ENCODE results near the gene GFRA3. TPM values are rescaled to one million over a fixed set of nuclear protein-coding genes. Genes with fewer than 3 reads are reported as not detected.
"Not testable (repeated sequence)": the region's sequence is repeated elsewhere in the genome, so short reads cannot be mapped to it uniquely, and the experiment has no call there.

The GFRA3 gene, protein sequence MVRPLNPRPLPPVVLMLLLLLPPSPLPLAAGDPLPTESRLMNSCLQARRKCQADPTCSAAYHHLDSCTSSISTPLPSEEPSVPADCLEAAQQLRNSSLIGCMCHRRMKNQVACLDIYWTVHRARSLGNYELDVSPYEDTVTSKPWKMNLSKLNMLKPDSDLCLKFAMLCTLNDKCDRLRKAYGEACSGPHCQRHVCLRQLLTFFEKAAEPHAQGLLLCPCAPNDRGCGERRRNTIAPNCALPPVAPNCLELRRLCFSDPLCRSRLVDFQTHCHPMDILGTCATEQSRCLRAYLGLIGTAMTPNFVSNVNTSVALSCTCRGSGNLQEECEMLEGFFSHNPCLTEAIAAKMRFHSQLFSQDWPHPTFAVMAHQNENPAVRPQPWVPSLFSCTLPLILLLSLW
- total RNA-seq (2014; rRNA removed; shearing (Covaris generic)): not detected in 2 replicates

DNA sequence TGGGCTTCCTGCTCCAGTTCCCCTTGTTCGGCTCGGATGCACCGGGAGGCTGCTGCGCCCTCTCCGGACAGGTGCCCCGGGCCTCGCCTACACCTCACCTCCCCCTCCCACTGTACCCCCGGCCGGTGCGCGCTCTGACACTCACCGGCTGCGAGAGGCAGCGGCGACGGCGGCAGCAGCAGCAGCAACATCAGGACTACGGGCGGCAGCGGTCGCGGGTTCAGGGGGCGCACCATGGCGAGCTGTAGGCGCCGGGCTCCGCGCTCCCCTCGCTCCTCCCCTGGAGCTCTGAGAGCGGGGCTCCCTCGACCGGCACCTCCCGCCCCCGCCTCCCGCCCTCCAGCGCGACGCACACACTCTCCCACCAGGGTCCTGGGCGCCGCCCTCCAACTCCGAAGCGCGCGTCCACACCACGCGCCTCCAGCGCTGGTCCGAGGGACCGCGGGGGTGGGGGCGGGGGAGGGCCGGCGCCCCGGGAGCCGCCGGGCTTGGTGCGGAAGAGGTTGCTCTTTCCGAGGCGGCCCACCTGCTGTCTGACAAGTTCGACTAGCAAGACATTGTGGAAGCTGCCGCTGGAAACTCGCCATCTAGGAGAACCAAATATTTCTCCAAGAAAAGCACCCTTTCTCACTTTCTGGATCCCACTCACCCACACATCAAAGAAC lies at the start of gene GFRA3:
TSS of gene GFRA3 (minus strand) at position 433 of the 665 bp plus-strand sequence. CDS start at position 236, 197 bp downstream.
- DNase-seq (ENCODE audit: low spot score): no peak

DNA sequence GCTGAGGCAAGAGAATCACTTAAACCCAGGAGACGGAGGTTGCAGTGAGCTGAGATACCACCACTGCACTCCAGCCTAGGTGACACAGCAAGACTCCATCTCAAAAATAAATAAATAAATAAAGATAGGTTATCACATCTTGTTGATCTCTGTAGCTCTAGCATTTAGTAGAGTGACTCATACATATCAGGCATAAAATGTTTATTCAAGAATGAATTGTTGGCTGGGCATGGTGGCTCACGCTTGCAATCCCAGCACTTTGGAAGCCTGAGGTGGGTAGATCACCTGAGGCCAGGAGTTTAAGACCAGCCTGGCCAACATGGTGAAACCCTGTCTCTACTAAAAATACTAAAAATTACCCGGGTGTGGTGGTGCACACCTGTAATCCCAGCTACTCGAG lies 43.8 kb upstream of the GFRA3 start:
- not testable (repeated sequence) for DNase-seq (ENCODE audit: low spot score)

DNA sequence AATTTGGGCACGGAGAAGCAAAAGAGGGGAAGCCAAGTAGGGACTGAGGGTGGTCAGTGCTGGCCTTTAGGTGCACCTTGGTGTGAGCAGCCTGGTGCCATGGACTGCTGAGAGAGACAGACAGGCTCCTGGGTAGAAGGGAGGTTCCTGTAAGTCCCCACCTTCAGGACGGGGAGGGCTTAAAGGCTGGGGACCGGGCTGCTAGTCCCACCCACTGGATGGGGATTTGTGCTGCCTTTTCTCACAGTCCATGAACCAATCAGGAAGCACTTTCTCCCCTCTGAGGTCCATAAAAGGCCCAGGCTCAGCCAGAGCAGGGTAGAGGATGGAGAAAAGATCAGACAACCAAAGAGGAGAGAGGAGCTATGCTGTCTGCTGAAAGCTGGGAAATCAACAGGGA lies 41.9 kb upstream of the GFRA3 start:
- no peak for DNase-seq (ENCODE audit: low spot score)

DNA sequence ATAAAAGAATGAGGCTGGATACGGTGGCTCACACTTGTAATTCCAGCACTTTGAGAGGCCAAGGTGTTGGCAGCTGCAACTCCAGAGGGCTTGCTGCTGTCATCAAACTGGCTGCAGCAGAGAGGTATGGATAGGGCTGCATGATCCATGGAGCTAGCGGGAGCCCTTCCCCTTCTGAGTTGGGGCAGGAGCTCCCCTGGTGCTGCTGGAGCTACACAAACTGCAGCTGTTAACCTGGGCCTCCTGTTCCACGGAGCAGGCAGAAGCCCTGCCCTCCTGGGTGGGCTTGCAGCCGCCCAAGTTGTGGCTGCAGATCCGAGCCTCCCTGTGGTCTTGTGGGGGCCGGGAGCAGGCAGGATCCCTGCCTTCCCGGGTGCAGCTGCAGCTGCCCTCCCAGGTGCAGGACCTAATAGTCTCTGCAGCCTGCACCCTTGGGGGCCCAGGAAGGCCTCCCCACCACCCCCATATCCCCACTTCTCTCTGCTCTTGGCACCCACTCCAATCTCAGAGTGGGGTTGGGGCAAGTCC lies 41.4 kb upstream of the GFRA3 start:
- no peak for DNase-seq (ENCODE audit: low spot score)

DNA sequence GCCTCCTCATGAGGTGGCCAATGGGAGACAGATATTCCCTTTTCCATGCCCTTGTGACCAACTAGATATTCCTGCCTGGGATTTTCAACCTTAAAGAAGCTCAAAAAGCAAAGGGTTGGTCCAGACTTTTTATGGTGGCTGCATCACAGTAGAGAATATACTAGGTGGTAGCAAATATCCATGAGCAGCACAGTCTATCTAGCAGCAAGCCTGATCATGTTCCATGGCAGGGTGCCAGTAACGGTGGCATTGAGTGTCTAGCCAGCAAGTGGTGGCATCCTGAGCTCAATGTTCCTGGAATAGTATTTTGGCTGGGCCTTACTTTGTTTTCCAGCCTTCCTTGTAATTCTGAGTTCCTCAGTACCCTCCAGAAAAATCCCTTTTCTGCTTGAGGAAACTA lies 31.4 kb upstream of the GFRA3 start:
- DNase-seq (ENCODE audit: low spot score): no peak

DNA sequence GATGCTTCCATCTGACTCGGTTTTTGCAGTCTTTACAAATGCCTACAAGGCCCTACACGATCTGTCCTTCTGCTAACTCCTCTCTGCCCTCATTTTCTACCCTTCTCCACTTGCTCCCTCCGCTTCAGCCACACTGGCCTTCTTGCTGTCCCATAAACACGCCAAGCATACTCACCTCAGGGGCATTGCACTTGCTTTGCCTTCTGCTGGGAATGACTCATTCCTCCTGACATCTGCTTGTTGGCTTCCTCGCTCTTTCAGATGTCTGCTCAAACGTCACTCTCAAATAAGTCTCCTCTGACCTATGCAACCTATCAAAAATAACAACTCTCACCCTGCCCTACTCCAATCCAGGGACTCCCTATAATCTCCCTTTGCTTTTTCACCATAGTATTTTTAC lies 29.0 kb upstream of the GFRA3 start:
- DNase-seq (ENCODE audit: low spot score): no peak

DNA sequence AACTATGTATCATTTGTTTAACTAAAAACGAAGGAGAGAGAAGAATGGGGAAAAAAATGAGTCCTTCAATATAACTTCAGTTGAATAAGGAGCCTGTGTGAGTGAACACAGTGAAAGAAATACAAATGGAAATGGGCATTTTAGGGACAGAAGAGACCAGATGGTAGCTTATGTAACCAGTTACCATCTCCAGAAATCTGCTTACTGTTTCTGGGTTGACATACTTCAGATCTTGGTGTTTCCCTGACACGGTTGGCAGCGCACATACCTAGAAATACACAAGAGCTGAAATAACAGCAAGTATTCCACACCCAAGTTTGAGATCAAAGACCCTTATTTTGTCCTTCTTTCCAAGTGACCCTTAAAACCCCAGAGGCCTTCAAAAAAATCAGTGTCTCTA lies 14.9 kb upstream of the GFRA3 start:
- DNase-seq (ENCODE audit: low spot score): no peak

DNA sequence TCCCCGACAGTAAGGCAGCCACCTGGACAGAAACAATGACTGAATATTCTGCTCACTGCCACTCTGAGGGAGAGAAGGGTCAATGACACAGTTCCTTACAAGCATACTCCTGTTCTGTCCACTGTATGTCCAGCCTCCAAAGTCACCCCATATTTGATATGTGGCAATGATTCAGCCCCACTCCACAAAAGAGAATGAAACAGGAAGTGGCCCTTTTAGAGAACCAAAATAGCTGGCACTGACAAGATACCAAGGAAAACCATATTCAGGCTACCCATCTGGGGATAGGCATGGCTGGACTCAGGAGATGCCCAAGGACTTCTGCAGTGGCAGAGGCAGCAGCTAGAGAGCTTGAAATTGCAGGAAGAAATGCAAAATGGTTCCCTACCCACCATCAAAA lies 12.8 kb upstream of the GFRA3 start:
- no peak for DNase-seq (ENCODE audit: low spot score)

DNA sequence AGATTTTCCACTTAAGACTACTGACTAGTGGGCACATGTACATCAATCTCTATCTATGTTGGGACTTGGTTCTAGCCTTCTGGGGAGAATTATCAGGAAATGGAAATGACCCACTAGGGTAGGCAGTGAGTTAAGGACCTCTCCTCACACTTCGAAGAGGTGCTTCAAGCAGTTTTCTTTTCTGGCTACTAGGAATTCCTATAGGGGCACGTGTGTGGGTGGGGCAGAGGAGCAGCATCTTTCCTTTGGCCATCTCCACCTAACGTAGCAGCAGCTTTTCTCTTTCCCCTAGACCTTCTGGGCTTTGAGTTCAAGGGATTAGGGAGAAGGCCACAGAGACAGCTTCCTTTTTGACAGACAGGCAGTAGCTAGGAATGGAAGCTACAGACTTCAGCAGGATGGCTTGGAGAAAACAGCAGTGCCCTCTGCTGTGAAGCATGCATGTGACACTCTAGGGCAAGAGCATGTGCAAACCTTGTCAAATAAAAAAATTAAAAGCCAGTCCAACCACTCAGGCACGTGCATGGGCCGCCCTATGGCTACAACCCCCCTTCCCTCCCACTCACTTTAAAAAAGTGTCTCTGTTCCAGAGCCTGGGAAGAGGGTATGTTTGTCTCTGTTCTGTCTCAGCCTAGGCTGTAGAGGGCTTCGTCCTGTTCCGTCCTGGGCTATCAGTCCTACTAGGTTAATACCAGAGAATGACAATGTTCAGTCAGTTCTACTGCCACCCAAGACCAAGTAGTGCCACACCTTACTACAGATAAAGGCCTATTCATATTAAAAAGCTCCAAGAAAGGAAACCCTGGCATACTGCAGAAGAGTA lies 8.7 kb upstream of the GFRA3 start:
- DNase-seq (ENCODE audit: low spot score): peak; percentile 43

DNA sequence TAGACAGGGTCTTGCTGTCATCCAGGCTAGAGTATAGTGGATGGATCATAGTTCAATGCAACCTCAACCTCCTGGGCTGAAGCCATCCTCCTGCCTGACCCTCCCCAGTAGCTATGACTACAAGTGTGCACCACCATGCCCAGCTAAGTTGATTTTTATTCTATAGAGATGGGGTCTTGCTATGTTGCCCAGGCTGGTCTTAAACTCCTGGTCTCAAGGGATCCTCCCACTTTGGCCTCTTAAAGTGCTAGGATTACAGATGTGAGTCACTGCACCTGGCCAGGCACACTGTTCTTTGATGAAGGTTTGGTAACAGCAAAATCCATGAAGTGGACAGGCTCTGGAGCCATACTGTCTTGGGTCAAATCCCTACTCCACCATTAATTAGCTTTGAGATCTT lies 6.5 kb upstream of the GFRA3 start:
- DNase-seq (ENCODE audit: low spot score): no peak

DNA sequence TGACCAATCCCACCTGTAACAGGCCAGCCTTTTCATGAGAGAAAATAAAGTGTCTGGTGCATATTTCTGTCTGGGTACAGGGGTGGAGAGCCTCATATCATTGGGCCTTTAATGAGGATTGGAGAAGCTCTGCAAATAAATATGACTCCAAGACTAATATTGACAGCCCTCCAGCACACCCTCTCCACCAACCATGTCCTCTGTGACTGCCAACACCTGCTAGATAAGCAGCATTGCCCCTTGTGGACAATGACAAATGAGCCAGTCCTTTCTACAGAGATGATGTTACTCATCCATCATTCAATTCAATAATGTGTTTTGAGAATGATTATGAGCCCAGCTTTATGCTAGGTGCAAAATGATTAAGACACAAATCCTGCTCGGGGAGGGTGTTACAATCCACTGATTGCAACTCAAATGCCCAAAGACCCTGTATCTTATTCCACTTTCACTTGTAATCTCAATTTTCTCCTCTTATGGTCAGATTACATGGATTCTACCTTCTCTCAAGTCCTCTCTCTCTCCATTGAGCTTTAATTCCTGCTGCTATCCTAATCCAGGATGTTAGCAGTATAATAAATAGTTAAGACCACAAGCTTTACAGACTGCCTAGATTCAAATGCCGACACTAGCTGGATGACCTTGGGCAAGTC lies 2.1 kb upstream of the GFRA3 start:
- DNase-seq (ENCODE audit: low spot score): no peak

DNA sequence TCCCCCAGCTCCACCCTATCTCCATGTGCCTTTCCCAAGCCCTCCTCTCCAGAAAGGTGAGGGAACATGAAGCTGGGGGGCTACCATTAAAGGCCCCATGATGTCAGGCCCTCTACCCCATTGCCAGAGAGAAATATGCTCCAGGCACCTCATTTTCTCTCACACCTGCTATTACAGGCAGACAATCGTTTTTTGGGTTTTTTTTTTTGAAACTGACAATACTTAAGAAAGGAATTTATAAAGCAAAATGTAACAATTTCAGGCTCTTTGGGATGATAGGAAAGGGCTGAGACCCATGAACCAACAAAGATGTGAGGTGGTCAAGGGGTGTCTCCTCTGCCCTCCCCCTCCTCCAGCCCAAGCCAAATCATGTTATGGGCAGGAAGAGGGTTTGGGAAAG lies 1.5 kb upstream of the GFRA3 start:
- DNase-seq (ENCODE audit: low spot score): no peak

DNA sequence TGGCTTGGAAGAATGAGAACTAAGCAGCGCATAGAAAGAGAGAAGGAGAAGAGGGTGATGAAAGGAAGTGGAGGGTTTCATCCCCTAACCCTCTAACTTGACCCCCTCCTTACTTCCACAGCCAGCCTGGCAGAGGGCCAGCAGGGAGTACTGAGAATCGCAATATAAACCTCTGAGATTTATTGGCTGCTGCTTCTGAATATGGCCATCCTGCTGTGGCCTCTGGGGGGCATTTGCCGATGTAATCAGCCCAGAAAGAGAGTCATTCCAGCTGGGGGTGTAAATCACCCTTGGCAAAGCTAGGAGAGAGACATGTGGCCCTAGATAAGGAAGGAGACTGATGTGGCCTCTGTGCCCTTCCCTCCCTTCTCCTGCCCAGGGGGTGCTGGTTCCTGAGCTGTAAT lies 960 bp upstream of the GFRA3 start:
- no peak for DNase-seq (ENCODE audit: low spot score)

DNA sequence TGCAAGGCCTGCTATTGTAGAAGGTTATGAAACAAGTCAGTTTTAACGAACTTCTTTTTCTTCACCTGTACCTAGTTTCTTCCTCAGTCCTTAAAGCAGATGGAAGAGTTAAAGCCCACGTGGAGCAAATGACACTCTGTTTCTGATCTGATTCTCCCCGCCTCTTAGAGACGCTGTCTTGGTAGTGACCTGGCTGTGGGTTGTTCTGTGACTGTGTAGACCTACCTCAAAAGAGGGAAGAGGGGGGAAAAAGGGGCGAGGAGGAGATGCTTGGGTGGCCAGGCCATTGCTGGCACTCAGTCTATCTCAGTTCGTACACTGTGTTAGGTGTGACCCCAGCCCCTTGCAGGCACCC lies 610 bp downstream of the GFRA3 start:
- no peak for DNase-seq (ENCODE audit: low spot score)

DNA sequence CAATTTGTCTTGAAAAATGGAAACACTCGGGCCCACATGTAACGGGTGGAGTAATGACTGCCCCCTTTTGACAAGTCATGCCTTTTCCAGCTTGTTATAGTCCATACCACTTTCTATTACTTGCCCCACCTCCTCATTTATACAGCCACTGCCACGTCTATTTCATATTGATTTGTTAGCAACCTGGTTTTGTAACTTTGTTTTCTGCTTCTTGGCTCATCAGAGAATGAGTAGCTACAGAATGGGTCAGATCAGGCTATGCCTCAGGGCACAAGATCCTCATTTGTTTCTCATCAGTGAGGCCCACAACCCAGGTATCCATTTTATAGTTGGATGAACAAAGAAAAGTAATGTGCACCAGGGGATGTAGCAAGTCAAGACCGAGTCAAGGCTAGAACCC lies 1.7 kb downstream of the GFRA3 start:
- DNase-seq (ENCODE audit: low spot score): no peak

DNA sequence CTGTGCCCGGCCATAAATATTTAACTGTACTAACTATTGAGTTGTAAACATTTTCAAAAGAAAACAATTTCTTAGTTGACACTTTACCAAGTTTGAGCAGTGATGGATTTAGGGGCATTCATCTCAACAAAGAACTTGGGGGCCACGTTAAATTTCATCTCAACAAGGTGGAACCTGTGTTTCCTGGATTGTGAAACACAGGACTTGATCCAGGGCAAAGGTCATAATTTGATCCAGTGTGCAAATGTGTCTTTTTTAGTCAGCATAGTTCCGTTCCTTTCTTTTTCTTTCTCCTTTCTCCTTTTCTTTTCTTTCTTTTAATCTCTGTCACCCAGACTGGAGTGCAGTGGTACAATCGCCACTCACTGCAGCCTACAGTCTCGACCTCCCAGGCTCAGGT lies 3.1 kb downstream of the GFRA3 start:
- no peak for DNase-seq (ENCODE audit: low spot score)

DNA sequence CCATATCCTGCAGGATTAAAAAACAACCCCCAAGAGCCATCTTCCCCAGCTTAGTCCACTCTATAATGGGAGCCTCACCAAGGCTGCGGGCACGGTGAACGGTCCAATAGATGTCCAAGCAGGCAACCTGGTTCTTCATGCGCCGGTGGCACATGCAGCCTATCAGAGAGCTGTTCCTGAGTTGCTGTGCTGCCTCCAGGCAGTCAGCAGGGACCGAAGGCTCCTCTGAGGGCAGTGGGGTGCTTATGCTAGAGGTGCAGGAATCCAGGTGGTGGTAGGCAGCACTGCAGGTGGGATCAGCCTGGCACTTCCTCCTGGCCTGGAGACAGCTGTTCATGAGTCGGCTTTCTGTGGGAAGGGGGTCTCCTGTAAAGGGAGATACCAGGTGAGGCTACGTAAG lies 10.2 kb downstream of the GFRA3 start:
- no peak for DNase-seq (ENCODE audit: low spot score)

DNA sequence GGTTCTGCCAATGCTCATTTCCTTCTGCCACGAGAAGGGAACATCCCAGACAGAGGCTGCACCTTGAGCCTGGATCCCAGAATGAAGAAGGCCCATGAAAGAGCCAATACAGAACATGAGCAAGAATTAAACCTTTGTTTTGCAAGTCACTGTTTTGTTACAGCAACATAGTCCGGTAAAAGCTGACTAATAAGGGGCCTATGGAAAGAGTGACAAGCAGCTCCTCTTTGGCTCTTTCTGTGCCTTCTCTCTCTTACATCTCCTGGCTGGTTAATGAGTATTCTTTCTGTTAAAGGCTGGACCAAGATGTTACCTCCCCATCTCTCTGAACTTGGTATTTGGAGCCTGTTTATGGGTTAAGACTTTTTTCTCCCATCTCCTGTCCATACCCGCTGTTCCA lies 10.8 kb downstream of the GFRA3 start:
- DNase-seq (ENCODE audit: low spot score): no peak

DNA sequence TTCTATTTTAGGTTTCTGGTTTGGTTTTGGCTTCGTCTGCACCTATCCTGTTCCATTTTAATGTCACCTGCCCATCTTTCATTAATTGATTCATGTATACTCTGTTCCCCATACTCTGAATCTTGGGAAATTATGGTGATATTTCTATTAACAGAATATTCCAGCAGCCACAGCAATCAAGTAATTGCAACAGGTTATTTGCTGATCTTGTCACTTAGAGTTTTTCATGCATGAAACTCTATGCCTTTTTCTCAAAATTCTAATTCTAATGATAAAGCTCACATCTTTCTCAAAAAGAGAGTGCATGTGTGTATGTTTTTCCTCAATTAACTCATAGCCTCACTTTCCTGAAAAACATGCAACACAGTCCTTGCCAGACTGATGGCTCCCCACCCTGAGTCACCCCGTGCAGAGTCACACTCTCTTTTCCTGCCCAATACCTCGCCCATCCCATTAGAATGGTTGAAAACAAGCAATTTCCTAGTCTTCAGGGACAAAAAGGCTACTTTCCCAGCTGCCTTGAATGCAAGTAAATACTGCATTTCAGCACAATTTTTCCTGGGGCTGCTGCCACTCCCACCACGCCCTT lies 15.6 kb downstream of the GFRA3 start:
- no peak for DNase-seq (ENCODE audit: low spot score)

DNA sequence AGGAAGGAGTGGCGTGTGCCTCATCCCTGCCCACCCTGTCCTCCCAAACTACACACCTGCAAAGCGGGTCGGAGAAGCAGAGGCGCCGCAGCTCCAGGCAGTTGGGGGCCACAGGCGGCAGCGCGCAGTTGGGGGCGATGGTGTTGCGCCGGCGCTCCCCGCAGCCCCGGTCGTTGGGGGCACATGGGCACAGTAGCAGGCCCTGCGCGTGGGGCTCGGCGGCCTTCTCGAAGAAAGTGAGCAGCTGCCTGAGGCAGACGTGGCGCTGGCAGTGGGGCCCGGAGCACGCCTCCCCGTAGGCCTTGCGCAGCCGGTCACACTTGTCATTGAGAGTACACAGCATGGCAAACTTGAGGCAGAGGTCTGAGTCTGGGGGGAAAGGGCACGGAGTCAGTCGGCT lies 16.8 kb downstream of the GFRA3 start:
- DNase-seq (ENCODE audit: low spot score): no peak

DNA sequence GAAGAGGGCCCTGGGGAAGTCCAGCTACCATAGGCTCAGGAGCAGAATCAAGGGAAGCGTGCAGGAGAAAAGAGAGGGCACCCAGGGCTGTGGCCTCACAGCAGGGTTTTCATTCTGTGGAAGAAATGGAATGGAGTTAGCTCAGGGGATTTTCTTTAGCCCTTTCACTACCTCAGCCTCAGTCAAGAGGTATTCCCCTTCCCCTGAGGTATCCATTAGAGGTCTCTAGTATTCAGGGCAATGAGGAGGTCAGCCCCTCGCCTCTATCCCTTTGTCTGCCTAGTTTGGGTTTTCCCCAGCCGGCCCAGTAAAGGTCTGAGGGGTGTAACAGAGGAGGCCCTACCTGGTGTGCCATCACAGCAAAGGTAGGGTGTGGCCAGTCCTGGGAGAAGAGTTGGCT lies 21.5 kb downstream of the GFRA3 start:
- no peak for DNase-seq (ENCODE audit: low spot score)

DNA sequence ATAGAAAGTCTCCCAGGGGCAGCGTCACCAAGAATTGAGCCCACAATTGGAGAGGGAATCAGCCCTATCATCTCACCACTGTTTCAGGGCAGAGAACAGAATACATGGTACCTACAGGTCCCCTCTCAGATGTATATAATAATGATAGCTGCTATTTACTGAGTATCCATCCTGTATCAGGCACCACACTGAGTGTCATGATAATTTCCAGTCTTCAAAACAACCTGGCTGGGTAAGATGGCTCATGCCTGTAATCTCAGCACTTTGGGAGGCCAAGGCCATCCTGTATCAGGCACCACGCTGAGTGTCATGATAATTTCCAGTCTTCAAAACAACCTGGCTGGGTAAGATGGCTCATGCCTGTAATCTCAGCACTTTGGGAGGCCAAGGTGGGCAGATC lies 26.6 kb downstream of the GFRA3 start:
- DNase-seq (ENCODE audit: low spot score): not testable (repeated sequence)
